ENCODE data around the gene ADCY3.
"Not testable (repeated sequence)": the region's sequence is repeated elsewhere in the genome, so short reads cannot be mapped to it uniquely, and the experiment has no call there.

Gene ADCY3

DNA sequence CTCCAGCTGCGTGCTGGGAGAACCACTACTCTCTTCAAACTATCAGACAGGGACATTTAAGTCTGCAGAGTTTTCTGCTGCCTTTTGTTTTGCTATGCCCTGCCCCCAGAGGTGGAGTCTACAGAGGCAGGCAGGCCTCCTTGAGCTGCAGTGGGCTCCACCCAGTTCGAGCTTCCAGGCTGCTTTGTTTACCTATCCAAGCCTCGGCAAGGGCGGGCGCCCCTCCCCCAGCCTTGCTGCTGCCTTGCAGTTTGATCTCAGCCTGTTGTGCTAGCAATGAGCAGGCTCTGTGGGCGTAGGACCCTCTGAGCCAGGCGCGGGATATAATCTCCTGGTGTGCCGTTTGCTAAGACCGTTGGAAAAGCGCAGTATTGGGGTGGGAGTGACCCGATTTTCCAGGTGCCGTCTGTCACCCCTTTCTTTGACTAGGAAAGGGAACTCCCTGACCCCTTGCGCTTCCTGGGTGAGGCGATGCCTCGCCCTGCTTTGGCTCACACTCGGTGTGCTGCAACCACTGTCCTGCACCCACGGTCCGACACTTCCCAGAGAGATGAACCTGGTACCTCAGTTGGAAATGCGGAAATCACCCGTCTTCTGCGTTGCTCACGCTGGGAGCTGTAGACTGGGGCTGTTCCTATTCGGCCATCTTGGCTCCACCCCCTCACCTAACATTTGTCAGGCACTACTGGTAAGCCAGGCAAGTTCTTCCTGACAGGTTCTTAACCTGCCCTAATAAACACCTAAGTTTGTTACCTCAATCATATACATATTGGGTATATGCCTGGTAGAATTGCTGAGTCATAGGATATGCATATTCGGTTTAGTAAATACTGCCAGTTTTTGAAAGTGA lies 114.0 kb downstream of the ADCY3 start:
- DNase-seq; in situ Hi-C loops (cut with MboI; ENCODE audit: low pct_unique_long_range_greater_than_20kb, low sequenced_read_pairs): not testable (repeated sequence)

DNA sequence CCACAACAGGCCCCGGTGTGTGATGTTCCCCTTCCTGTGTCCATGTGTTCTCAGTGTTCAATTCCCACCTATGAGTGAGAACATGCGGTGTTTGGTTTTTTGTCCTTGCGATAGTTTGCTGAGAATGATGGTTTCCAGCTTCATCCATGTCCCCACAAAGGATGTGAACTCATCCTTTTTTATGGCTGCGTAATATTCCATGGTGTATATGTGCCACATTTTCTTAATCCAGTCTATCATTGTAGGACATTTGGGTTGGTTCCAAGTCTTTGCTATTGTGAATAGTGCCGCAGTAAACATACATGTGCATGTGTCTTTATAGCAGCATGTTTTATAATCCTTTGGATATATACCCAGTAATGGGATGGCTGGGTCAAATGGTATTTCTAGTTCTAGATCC lies 119.5 kb downstream of the ADCY3 start:
- in situ Hi-C loops (cut with MboI; ENCODE audit: low pct_unique_long_range_greater_than_20kb, low sequenced_read_pairs); DNase-seq: not testable (repeated sequence)

DNA sequence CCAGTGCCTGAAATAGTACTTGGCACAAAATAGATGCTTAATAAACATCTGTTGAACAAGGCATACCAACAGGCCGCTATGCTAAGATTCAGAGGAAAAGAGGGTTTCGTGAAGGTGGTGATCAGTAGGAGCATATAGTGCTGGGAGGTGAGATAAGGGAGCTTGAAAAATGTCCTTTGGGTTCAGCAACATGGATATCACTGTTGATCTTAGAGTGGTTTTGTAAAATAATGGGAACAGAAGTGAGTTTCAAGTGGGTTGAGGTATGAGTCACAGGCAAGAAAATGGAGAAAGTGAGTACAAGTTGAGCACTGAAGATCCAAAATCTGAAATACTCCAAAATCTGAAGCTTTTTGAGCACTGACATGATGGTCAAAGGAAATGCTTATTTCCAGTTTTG lies 122.4 kb downstream of the ADCY3 start:
- in situ Hi-C loops (cut with MboI; ENCODE audit: low pct_unique_long_range_greater_than_20kb, low sequenced_read_pairs): no loop called here
- DNase-seq: no peak

DNA sequence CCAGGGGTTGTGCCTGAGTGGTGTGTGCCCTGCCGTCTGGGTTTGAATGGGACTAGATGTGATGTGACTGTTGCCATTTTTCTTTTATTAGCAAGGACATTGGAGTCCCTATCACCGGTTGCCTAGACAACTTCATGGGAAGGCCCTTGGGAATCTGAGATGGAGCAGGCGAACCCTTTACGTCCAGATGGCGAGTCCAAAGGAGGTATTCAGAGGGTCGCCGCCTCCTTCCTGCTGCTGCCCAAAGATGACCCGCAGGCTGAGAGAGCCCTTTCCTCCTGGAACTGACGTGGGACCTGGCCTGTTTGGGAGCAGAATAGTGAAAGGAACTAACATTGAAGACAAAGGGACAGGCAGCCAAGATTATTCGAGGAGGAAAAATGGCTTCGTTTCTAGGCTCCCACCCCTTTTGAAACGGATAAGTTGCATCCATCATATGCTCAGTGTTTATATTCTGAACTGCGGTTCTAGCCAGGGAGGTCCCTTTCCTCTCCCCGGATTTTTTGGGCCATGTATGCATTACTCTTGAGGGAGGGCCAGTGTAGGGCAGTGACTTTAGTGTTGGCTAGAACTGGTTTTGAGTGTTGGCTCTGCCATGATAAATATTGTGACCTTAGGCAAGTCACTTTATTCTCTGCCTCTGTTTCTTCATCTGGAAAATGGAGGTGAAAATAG lies 126.1 kb downstream of the ADCY3 start:
- in situ Hi-C loops (cut with MboI; ENCODE audit: low pct_unique_long_range_greater_than_20kb, low sequenced_read_pairs): no loop called here
- peak; percentile 49 for DNase-seq

DNA sequence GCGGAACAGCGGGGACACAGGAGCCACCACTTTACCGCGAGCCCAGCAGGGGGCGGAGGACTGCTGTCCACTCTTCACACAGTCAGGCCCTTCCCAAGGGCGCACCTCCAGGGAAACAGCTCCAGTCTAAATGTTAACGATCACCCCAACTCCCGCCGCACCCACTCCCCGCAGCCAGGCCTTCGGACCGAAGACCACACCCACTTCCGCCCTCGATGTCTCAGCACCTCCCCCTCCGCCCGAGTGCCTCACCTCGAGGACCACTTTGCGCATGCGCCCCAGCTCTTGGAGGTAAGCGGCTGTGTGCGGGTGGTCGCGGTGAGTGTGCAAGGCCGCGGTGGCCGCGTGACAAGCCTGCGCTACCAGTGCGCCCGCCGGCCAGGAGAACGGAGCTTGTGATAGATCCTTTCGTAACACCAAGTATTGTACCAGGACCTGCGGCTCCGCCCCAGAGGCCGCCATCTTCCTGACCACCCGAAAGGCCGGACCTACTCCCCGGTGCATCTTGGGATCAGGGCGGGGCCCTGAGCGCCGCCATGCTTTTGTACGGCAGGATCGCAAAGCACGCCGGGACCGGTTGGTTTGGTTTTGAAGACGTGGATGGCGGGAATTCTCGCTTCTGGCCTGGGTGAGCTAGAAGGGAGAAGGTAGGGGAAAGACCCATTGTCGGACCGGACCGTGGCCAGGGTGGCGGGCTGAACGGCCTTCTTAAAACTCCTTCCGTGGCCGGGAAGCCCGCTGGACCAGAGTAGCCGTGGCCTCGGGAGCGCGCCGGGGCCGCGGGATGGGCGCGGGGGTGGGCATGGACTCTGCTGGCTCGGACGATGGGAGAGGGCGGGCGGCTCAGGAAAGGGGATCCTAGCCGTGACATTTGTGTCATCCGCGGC lies 126.9 kb downstream of the ADCY3 start, which contains the start of the genes CENPO and PTRHD1:
Gene CENPO (plus strand): TSS at position 552 of the 887 bp plus-strand sequence. CDS start 495 bp downstream, outside the sequence.
Gene PTRHD1 (minus strand): TSS at position 518 of the 887 bp plus-strand sequence. CDS start 14 bp downstream, at position 504.
- DNase-seq: peak; percentile 97
- in situ Hi-C loops (cut with MboI; ENCODE audit: low pct_unique_long_range_greater_than_20kb, low sequenced_read_pairs): no loop called here

DNA sequence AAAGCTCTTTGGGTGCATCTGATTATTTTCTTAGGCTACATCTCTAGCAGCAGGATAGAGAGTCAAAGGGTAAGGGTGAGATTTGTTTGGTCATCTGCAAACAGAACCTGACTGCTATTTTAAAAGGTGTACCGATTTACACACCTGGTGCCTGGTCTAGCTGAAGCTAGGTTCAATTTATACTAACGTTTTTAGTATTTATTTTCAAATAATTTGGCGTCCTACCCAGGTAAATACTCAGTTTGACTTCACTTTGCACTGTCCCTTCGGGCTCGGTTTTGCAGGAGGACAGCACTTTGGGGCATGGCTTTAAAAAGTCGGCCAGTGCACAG lies 127.5 kb downstream of the ADCY3 start:
- DNase-seq: no peak
- in situ Hi-C loops (cut with MboI; ENCODE audit: low pct_unique_long_range_greater_than_20kb, low sequenced_read_pairs): no loop called here

DNA sequence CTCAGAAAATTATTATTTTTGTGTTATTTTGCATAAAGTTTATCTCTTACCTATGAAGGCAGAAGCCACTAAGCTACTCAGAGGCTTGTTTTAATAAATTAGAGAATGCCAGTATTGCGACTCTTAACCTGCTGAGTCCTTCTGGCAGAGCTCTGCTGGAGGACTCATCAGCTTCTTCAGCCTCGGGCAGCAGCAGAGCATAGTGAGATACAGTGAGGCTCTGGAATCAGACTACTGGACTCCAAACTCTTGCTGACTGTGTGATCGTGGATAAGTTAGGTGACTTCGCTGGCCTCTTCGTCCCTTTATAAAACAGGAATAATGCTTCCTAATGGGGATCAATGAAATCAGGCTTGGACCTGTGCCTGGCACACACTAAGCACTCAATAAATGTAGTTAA lies 128.6 kb downstream of the ADCY3 start:
- in situ Hi-C loops (cut with MboI; ENCODE audit: low pct_unique_long_range_greater_than_20kb, low sequenced_read_pairs): no loop called here
- no peak for DNase-seq

DNA sequence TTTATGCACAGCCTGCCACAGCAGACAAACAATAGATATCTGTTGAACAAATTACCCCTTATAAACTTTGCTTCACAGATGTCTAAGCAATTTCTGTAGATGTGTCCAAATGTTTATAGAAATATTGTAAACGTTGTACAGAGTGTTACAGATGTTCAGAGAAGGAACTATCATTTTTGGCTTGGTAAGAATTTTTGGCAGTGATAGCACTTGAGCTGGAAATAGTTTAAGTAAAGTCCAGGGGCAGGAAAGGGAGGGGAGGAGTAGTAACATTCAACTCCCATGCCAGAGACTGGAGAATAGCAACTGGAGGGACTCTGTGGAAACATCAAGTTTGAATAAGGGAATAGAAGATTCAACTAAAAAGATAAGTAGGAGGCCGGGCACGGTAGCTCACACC lies 131.2 kb downstream of the ADCY3 start:
- DNase-seq: no peak
- in situ Hi-C loops (cut with MboI; ENCODE audit: low pct_unique_long_range_greater_than_20kb, low sequenced_read_pairs): no loop called here

DNA sequence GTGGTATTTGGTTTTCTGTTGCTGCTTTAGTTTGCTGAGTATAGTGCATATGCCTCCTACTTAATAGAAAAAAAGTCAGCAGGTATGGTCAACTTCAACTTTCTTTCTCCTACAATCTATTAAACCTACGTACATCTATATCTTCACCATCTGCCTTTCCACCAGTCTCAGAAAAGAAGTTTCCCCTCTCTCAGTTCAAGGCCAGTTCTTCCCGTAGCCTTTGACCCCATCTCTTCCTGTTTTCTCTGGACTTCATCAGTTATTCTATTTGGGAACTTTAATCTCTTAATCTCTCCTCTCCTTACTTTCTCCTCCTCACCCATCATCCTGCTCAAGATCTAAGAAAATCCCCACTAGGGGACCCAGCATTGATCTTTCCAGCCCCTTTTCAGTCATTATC lies 132.5 kb downstream of the ADCY3 start:
- DNase-seq: no peak
- in situ Hi-C loops (cut with MboI; ENCODE audit: low pct_unique_long_range_greater_than_20kb, low sequenced_read_pairs): no loop called here

DNA sequence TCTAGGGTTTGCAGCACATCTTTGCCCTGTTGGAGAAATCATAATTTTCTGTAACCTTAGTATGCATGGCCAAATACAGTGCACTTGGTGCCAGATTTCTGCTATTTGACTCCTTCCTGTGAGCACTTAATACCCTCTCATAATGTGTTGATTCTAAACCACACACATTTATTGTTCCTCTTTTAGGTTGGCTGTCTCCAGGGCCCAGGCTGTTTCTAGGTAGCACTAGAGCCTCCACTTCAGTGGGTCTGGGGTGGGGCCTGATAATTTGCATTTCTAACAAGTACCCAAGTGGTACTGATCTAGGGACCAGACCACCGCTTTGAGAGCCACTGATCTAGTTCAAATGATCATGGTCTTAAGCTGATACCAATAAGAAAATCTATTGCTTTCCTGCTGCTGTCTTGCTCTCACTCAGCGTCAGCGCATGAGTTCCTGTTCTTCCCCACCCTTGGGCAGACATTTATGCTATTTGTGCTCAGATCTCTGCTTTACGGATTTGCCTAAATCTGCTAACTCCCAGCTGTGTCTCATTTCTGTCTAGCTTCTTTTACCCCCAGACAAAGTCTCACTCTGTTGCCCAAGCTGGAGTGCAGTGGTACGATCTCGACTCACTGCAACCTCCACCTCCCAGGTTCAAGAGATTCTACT lies 134.2 kb downstream of the ADCY3 start:
- in situ Hi-C loops (cut with MboI; ENCODE audit: low pct_unique_long_range_greater_than_20kb, low sequenced_read_pairs): no loop called here
- DNase-seq: peak; percentile 86

DNA sequence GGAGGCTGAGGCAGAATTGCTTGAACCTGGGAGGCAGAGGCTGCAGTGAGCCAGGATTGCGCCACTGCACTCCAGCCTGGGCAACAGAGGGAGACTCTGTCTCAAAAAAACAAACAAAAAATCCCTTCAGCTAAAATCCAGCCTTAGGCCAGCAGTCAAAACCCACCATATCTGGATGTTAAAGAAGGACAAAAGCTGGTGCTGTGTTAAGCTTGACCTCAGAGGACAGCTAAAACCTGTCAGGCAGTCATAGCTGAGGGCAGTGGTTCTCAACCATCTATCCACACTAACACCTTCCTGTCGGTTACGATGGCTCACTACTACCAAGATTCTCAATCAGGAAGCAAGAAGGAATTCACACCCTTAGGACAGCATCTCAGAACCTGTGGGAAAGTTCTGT lies 136.4 kb downstream of the ADCY3 start:
- DNase-seq: no peak
- in situ Hi-C loops (cut with MboI; ENCODE audit: low pct_unique_long_range_greater_than_20kb, low sequenced_read_pairs): no loop called here

DNA sequence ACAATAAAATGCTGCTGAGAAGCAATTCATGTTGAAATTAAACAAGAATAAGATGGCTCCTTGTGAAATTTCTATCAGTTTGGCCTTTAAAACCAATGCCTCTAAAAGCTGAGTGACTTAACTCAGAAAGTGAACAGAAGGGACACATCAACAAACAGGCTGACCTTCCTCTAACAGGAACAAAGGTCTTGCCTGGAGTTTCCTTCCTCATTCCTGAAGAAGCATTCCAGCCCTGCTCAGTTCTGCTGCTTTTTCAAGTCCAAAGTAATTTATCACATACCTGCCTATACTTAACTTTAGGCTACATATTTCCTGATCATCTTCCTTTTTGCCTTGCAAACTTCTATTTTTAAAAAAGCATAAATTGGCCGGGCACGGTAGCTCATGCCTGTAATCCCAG lies 140.9 kb downstream of the ADCY3 start:
- in situ Hi-C loops (cut with MboI; ENCODE audit: low pct_unique_long_range_greater_than_20kb, low sequenced_read_pairs): no loop called here
- DNase-seq: peak; percentile 21

DNA sequence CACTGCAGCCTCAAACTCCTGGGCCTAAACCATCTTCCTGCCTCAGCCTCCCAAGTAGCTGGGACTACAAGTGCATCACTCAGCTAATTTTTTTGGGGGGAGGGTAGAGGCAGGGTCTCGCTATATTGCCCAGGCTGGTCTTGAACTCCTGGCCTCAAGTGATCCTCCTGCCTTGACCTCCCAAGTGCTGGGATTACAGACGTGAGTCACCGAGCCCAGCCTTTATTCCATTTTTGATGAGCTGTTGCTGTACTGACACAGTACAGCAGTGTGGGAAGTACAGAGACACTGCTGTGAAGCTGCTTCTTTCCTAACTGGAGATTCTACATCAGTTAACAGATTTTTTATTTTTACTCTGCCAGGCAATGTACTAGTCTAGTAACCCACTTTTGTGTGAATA lies 145.7 kb downstream of the ADCY3 start:
- DNase-seq: no peak
- in situ Hi-C loops (cut with MboI; ENCODE audit: low pct_unique_long_range_greater_than_20kb, low sequenced_read_pairs): no loop called here

DNA sequence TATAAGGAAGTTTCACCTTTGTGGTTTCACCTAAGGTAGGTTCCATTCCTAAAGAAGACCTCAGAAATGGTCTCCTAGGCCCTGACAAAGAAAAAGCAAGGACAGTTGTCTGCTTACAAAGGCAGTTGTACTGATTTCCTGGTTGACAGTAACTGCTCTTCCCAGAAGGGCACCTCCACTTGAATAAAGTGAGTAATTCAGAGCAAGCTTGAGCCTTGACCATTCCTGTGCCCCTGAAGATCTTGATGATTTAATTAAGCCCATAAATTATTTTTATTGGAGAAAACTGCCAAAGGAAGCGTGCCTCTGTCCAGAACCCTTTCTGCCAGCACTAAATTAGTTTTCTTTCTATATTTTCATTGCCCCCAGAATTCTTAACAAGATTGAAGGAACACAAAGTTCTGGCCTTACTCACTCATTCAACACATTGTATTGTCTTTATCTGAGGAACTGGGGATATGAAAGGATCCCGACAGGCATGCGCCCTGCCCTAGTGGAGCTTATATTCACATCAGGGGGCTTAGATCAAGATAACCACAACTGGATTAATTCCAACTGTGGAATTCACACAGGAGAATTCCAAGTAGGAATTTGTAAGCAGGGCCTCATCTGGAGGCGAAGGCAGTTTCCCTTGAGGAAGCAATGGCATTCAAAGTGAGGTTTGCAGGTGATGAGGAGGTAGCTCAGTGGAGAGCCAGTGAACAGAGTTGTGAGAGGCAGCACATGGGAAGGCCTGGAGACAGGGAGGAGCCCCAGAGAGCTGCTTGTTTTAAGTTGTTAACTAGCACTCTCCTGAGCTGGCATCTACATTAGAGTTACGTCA lies 148.1 kb downstream of the ADCY3 start:
- no peak for DNase-seq
- in situ Hi-C loops (cut with MboI; ENCODE audit: low pct_unique_long_range_greater_than_20kb, low sequenced_read_pairs): no loop called here

DNA sequence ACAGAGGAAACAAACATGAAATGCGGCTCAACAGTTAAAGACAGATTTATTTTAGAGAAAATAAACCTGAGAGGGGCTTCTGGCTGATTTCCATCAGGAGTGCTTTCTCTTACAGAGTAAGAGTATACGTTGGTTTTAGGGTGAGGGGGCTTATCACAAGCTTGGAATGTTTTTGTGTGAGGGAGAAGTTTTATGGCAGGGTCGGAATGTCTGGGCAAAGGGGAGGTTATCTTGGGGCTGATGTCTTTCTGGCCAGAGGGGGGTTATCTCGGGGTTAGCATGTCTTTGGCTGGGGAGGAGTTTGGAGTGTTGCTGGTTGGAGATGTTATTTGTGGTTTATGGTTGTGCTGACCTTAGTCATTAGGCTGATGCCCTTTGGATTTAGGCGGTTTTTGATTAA lies 149.0 kb downstream of the ADCY3 start:
- DNase-seq: no peak
- in situ Hi-C loops (cut with MboI; ENCODE audit: low pct_unique_long_range_greater_than_20kb, low sequenced_read_pairs): no loop called here
